ENCODE data around the gene TMEM247.

The TMEM247 gene

DNA sequence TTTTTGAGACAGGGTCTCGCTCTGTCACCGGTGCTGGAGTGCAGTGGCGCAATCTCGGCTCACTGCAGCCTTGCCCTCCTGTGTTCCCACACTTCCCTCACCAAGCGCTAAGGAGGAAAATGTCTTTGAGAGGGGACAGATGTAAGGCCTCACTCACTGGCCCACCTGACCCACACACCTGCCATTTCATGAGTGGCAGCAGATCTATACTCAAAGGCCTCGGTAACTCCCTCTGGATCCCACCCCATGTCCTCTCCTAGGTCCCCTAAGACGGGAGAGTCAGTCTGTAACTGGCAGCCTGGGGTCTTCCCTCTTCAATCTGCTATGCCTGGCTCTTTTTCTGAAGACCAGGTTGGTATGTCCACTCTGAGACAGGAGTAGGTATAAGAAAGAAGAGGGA lies 12.9 kb downstream of the TMEM247 start:
- H3K4me3 ChIP-seq (ENCODE audit: low read length): no peak overlapping the region
- no peaks in the 10 kb centered on the region for H3K9me2 ChIP-seq (replicated peaks; ENCODE audit: insufficient read depth, low read length)
- H3F3A ChIP-seq (ENCODE audit: insufficient read depth, low read length): peaks cover 10% of the 10 kb centered on the region
- H4K20me1 ChIP-seq (ENCODE audit: insufficient read depth, low read length): no peaks in the 10 kb centered on the region
- H3K4me1 ChIP-seq (ENCODE audit: low read length): peaks cover 21% of the 10 kb centered on the region
- H3K36me3 ChIP-seq (replicated peaks; ENCODE audit: insufficient read depth, low read length): no peaks in the 10 kb centered on the region
- no peaks in the 10 kb centered on the region for H3K27me3 ChIP-seq (replicated peaks; ENCODE audit: insufficient read depth, low read length)
- no peak overlapping the region for H3K27ac ChIP-seq (ENCODE audit: low read length)
- H3K79me2 ChIP-seq (ENCODE audit: low read length): no peaks in the 10 kb centered on the region
- DNase-seq: no peak
- no peak overlapping the region for H3K4me2 ChIP-seq (ENCODE audit: low read depth, low read length)
- H2AFZ ChIP-seq (ENCODE audit: low read length): no peak overlapping the region
- TF ChIP-seq EZH2 (optimal IDR thresholded peaks at IDR 0.05; ENCODE audit: low read depth, low read length): no peak
- no peak for TF ChIP-seq EZH2phosphoT487 (IDR thresholded peaks at IDR 0.05; ENCODE audit: low read length)
- TF ChIP-seq, protein P1, sequence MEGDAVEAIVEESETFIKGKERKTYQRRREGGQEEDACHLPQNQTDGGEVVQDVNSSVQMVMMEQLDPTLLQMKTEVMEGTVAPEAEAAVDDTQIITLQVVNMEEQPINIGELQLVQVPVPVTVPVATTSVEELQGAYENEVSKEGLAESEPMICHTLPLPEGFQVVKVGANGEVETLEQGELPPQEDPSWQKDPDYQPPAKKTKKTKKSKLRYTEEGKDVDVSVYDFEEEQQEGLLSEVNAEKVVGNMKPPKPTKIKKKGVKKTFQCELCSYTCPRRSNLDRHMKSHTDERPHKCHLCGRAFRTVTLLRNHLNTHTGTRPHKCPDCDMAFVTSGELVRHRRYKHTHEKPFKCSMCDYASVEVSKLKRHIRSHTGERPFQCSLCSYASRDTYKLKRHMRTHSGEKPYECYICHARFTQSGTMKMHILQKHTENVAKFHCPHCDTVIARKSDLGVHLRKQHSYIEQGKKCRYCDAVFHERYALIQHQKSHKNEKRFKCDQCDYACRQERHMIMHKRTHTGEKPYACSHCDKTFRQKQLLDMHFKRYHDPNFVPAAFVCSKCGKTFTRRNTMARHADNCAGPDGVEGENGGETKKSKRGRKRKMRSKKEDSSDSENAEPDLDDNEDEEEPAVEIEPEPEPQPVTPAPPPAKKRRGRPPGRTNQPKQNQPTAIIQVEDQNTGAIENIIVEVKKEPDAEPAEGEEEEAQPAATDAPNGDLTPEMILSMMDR (IDR thresholded peaks at IDR 0.05; ENCODE audit: low read length): no peak
- no peak overlapping the region for H3K9ac ChIP-seq (ENCODE audit: low read length)
- H3K9me3 ChIP-seq (replicated peaks; ENCODE audit: insufficient read depth, low read length): no peaks in the 10 kb centered on the region

DNA sequence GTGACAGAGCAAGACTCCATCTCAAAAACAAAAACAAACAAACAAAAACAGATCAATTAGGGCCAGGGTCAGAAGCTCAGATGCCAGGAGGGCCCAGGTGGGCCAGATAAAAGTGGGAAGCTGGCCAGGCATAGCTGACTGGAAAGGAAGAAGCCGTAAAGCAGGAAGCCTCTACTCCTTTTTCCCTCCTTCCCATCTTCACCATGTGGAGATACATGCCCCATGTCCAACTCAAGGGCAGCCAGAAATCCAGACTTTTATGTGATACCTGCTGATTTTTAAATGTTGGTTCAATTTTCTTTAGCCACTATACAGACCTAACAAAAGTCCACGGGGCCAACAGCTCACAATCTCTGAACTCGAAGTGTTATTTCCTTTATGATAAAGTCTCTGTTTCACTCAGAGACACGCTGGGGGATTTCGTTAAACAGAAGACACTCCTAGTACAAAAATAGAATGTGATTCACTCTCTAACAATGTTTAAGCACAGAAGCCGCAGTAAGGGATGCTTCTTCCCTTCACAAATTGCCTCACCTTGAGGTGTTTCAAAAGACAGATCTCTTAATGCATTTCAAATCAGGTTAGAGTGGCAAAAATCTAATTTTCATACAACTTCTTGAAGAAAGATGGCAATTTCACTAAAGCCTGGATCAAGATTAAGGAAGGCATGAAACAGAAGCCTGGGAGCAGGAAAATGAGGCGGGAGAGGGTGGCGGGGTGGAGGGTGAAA lies 14.0 kb downstream of the TMEM247 start:
- TF ChIP-seq, protein P1 (IDR thresholded peaks at IDR 0.05; ENCODE audit: low read length): no peak
- TF ChIP-seq EZH2 (optimal IDR thresholded peaks at IDR 0.05; ENCODE audit: low read depth, low read length): no peak
- TF ChIP-seq EZH2phosphoT487 (IDR thresholded peaks at IDR 0.05; ENCODE audit: low read length): no peak
- Histone ChIP-seq H3K9me3 (replicated peaks; ENCODE audit: insufficient read depth, low read length) (no peaks in the 10 kb centered on the region), H3K9ac (ENCODE audit: low read length) (no peak overlapping the region; the same call in 1 of the 2 replicates), H3K9me2 (replicated peaks; ENCODE audit: insufficient read depth, low read length) (no peaks in the 10 kb centered on the region), H3K4me3 (ENCODE audit: low read length) (0 out of 2 replicates have a peak overlapping the region, but pooled peaks have one; percentile 13), H4K20me1 (ENCODE audit: insufficient read depth, low read length) (no peaks in the 10 kb centered on the region), H3K4me2 (ENCODE audit: low read depth, low read length) (peak overlapping the region; percentile 75; the same call in 1 of the 2 replicates), H3K27me3 (replicated peaks; ENCODE audit: insufficient read depth, low read length) (peaks cover 2% of the 10 kb centered on the region; the same call in 1 of the 2 replicates), H3K4me1 (ENCODE audit: low read length) (peaks cover 21% of the 10 kb centered on the region), H3K27ac (ENCODE audit: low read length) (peak overlapping the region; percentile 60; the same call in 1 of the 2 replicates), H3K36me3 (replicated peaks; ENCODE audit: insufficient read depth, low read length) (no peaks in the 10 kb centered on the region), H3F3A (ENCODE audit: insufficient read depth, low read length) (peaks cover 10% of the 10 kb centered on the region), H3K79me2 (ENCODE audit: low read length) (no peaks in the 10 kb centered on the region), H2AFZ (ENCODE audit: low read length) (no peak overlapping the region)
- DNase-seq: peak; percentile 85

DNA sequence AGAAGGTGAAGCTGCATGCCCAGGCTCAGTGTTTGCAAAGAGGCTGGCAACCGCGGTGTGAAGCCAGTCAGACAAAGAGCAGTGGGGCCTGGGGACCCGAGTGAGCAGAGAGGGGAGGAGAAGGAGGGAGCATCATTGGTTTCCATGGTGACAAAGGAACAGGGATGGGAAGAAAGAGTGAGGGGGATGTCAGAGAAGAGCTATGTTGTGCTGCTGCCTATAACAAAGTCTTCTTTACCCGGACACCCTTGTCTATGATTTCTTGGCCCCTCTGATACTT lies 14.5 kb downstream of the TMEM247 start:
- Histone ChIP-seq H4K20me1 (ENCODE audit: insufficient read depth, low read length) (no peaks in the 10 kb centered on the region), H3K27ac (ENCODE audit: low read length) (peak overlapping the region; percentile 60; the same call in 1 of the 2 replicates), H2AFZ (ENCODE audit: low read length) (no peak overlapping the region), H3K27me3 (replicated peaks; ENCODE audit: insufficient read depth, low read length) (peaks cover 7% of the 10 kb centered on the region; the same call in 1 of the 2 replicates), H3K9ac (ENCODE audit: low read length) (no peak overlapping the region; the same call in 1 of the 2 replicates), H3K4me3 (ENCODE audit: low read length) (no peak overlapping the region), H3K9me2 (replicated peaks; ENCODE audit: insufficient read depth, low read length) (no peaks in the 10 kb centered on the region), H3K79me2 (ENCODE audit: low read length) (no peaks in the 10 kb centered on the region), H3F3A (ENCODE audit: insufficient read depth, low read length) (peaks cover 10% of the 10 kb centered on the region), H3K9me3 (replicated peaks; ENCODE audit: insufficient read depth, low read length) (no peaks in the 10 kb centered on the region), H3K36me3 (replicated peaks; ENCODE audit: insufficient read depth, low read length) (no peaks in the 10 kb centered on the region), H3K4me2 (ENCODE audit: low read depth, low read length) (peak overlapping the region; percentile 75; the same call in 1 of the 2 replicates), H3K4me1 (ENCODE audit: low read length) (peaks cover 21% of the 10 kb centered on the region)
- TF ChIP-seq, protein P1 (IDR thresholded peaks at IDR 0.05; ENCODE audit: low read length): no peak
- TF ChIP-seq EZH2phosphoT487 (IDR thresholded peaks at IDR 0.05; ENCODE audit: low read length) (no peak), EZH2 (optimal IDR thresholded peaks at IDR 0.05; ENCODE audit: low read depth, low read length) (no peak)
- no peak for DNase-seq
